Measurements from ENCODE around the gene TTYH3. TPM values are rescaled to one million over a fixed set of nuclear protein-coding genes. Genes with fewer than 3 reads are reported as not detected.

TTYH3 gene
- polyA plus RNA-seq, 6 donors from 2014 or later, result 1.2 to 4.4 (median 2.5) TPM

- H3K27me3 Mint-ChIP-seq, result no peaks in the 10 kb centered on the region
- H3K36me3 Mint-ChIP-seq, result peaks cover 0 to 14% of the 10 kb centered on the region in 2 donors
- H3K9me3 Mint-ChIP-seq, result no peaks in the 10 kb centered on the region
- peaks cover 0 to 8% (median 0%) of the 10 kb centered on the region in 3 donors for H3K4me1 Mint-ChIP-seq
- no peak for ATAC-seq (ENCODE audit: low read depth in 2 of 2)
- DNase-seq, result no peak
- peak overlapping the region in 2 of 6 donors; percentile 3 to 84 for H3K27ac Mint-ChIP-seq
- no peak overlapping the region for H3K4me3 Mint-ChIP-seq
Measured at GRCh38 chr7:2657208-2657607, 25.4 kb downstream of the TTYH3 start.

GRCh38 chr7:2657920-2658671 is 26.3 kb downstream of the TTYH3 start:
- H3K9me3 Mint-ChIP-seq, result no peaks in the 10 kb centered on the region
- DNase-seq (no peak), ATAC-seq (ENCODE audit: low read depth in 2 of 2) (no peak)
- peaks cover 0 to 8% (median 0%) of the 10 kb centered on the region in 3 donors for H3K4me1 Mint-ChIP-seq
- H3K27ac Mint-ChIP-seq, result no peak overlapping the region
- H3K4me3 Mint-ChIP-seq, result no peak overlapping the region
- peaks cover 0 to 18% of the 10 kb centered on the region in 2 donors for H3K36me3 Mint-ChIP-seq
- no peaks in the 10 kb centered on the region for H3K27me3 Mint-ChIP-seq

- H3K4me3 Mint-ChIP-seq, result no peak overlapping the region
- no peak for ATAC-seq (ENCODE audit: low read depth in 2 of 2)
- H3K4me1 Mint-ChIP-seq, result peaks cover 0 to 8% (median 0%) of the 10 kb centered on the region in 3 donors
- no peaks in the 10 kb centered on the region for H3K9me3 Mint-ChIP-seq
- H3K27me3 Mint-ChIP-seq, result no peaks in the 10 kb centered on the region
- DNase-seq, result no peak
- no peak overlapping the region for H3K27ac Mint-ChIP-seq
- H3K36me3 Mint-ChIP-seq, result peaks cover 0 to 18% of the 10 kb centered on the region in 2 donors
Measured at GRCh38 chr7:2658941-2659340, 27.2 kb downstream of the TTYH3 start.

- Mint-ChIP-seq H3K27ac (no peak overlapping the region), H3K9me3 (no peaks in the 10 kb centered on the region), H3K36me3 (peaks cover 0 to 18% of the 10 kb centered on the region in 2 donors), H3K4me3 (peak overlapping the region in 1 of 8 donors; percentile 70), H3K4me1 (peaks cover 0 to 8% (median 0%) of the 10 kb centered on the region in 3 donors), H3K27me3 (no peaks in the 10 kb centered on the region)
- no peak for ATAC-seq (ENCODE audit: low read depth in 2 of 2)
- no peak for DNase-seq
Measured at GRCh38 chr7:2659556-2660358, 28.0 kb downstream of the TTYH3 start.

- peak overlapping the region in 1 of 8 donors; percentile 15 for H3K4me3 Mint-ChIP-seq
- peaks cover 0 to 8% (median 0%) of the 10 kb centered on the region in 3 donors for H3K4me1 Mint-ChIP-seq
- ATAC-seq (ENCODE audit: low read depth in 2 of 2) (no peak), DNase-seq (no peak)
- no peak overlapping the region for H3K27ac Mint-ChIP-seq
- H3K9me3 Mint-ChIP-seq, result no peaks in the 10 kb centered on the region
- H3K36me3 Mint-ChIP-seq, result peaks cover 0 to 18% of the 10 kb centered on the region in 2 donors
- H3K27me3 Mint-ChIP-seq, result no peaks in the 10 kb centered on the region
Measured at GRCh38 chr7:2660359-2661095, 28.7 kb downstream of the TTYH3 start.

GRCh38 chr7:2661096-2661449 is 29.3 kb downstream of the TTYH3 start:
- no peaks in the 10 kb centered on the region for H3K9me3 Mint-ChIP-seq
- H3K27ac Mint-ChIP-seq, result no peak overlapping the region
- no peak overlapping the region for H3K4me3 Mint-ChIP-seq
- peaks cover 0 to 8% (median 0%) of the 10 kb centered on the region in 3 donors for H3K4me1 Mint-ChIP-seq
- no peak for DNase-seq
- H3K27me3 Mint-ChIP-seq, result no peaks in the 10 kb centered on the region
- ATAC-seq (ENCODE audit: low read depth in 2 of 2), result no peak
- H3K36me3 Mint-ChIP-seq, result peaks cover 0 to 18% of the 10 kb centered on the region in 2 donors

GRCh38 chr7:2661602-2662272 is 30.0 kb downstream of the TTYH3 start:
- no peak overlapping the region for H3K4me3 Mint-ChIP-seq
- peaks cover 0 to 8% (median 0%) of the 10 kb centered on the region in 3 donors for H3K4me1 Mint-ChIP-seq
- ATAC-seq (ENCODE audit: low read depth in 2 of 2) (no peak), DNase-seq (no peak)
- H3K27ac Mint-ChIP-seq, result peak overlapping the region in 1 of 6 donors; percentile 47
- no peaks in the 10 kb centered on the region for H3K27me3 Mint-ChIP-seq
- peaks cover 0 to 18% of the 10 kb centered on the region in 2 donors for H3K36me3 Mint-ChIP-seq
- H3K9me3 Mint-ChIP-seq, result no peaks in the 10 kb centered on the region

GRCh38 chr7:2662273-2663120 is 30.7 kb downstream of the TTYH3 start:
- peaks cover 0 to 3% (median 0%) of the 10 kb centered on the region in 3 donors for H3K4me1 Mint-ChIP-seq
- H3K4me3 Mint-ChIP-seq, result no peak overlapping the region
- peak overlapping the region in 1 of 6 donors; percentile 65 for H3K27ac Mint-ChIP-seq
- H3K36me3 Mint-ChIP-seq, result peaks cover 0 to 10% of the 10 kb centered on the region in 2 donors
- ATAC-seq (ENCODE audit: low read depth in 2 of 2) (no peak), DNase-seq (no peak)
- H3K27me3 Mint-ChIP-seq, result peaks cover 0 to 7% (median 5%) of the 10 kb centered on the region in 3 donors
- H3K9me3 Mint-ChIP-seq, result no peaks in the 10 kb centered on the region

- no peak for ATAC-seq (ENCODE audit: low read depth in 2 of 2)
- H3K9me3 Mint-ChIP-seq, result no peaks in the 10 kb centered on the region
- H3K4me1 Mint-ChIP-seq, result peaks cover 0 to 3% (median 3%) of the 10 kb centered on the region in 3 donors
- no peak overlapping the region for H3K27ac Mint-ChIP-seq
- H3K36me3 Mint-ChIP-seq, result peaks cover 0 to 10% of the 10 kb centered on the region in 2 donors
- no peak for DNase-seq
- peaks cover 0 to 15% (median 13%) of the 10 kb centered on the region in 3 donors for H3K27me3 Mint-ChIP-seq
- H3K4me3 Mint-ChIP-seq, result no peak overlapping the region
Measured at GRCh38 chr7:2663121-2663886, 31.5 kb downstream of the TTYH3 start.

- peaks cover 0 to 10% of the 10 kb centered on the region in 2 donors for H3K36me3 Mint-ChIP-seq
- H3K9me3 Mint-ChIP-seq, result no peaks in the 10 kb centered on the region
- ATAC-seq (ENCODE audit: low read depth in 2 of 2) (no peak), DNase-seq (no peak)
- H3K27ac Mint-ChIP-seq, result peak overlapping the region in 1 of 6 donors; percentile 59
- H3K4me1 Mint-ChIP-seq, result peaks cover 0 to 3% (median 3%) of the 10 kb centered on the region in 3 donors
- H3K4me3 Mint-ChIP-seq, result no peak overlapping the region
- peaks cover 0 to 17% (median 14%) of the 10 kb centered on the region in 3 donors for H3K27me3 Mint-ChIP-seq
Measured at GRCh38 chr7:2663960-2664359, 32.2 kb downstream of the TTYH3 start.

- peaks cover 0 to 26% (median 23%) of the 10 kb centered on the region in 3 donors for H3K27me3 Mint-ChIP-seq
- no peaks in the 10 kb centered on the region for H3K9me3 Mint-ChIP-seq
- no peak for ATAC-seq (ENCODE audit: low read depth in 2 of 2)
- DNase-seq, result no peak
- H3K36me3 Mint-ChIP-seq, result peaks cover 0 to 10% of the 10 kb centered on the region in 2 donors
- H3K27ac Mint-ChIP-seq, result no peak overlapping the region
- H3K4me3 Mint-ChIP-seq, result no peak overlapping the region
- H3K4me1 Mint-ChIP-seq, result peaks cover under 1 to 10% (median 3%) of the 10 kb centered on the region in 3 donors
Measured at GRCh38 chr7:2665359-2665791, 33.6 kb downstream of the TTYH3 start.

Data from naive B cell (primary cell).